Activated naive CD4-positive, alpha-beta T cell treated with anti-CD3 and anti-CD28 coated beads, Interleukin-2, amount 50 U/mL, for 16 hours (primary cell): ENCODE data around the gene NXPH4.

Experiments
- DNase-seq: peaks from one replicate; pipeline ENCODE4 v3.0.0-alpha.2; 2020

The NXPH4 gene

DNA sequence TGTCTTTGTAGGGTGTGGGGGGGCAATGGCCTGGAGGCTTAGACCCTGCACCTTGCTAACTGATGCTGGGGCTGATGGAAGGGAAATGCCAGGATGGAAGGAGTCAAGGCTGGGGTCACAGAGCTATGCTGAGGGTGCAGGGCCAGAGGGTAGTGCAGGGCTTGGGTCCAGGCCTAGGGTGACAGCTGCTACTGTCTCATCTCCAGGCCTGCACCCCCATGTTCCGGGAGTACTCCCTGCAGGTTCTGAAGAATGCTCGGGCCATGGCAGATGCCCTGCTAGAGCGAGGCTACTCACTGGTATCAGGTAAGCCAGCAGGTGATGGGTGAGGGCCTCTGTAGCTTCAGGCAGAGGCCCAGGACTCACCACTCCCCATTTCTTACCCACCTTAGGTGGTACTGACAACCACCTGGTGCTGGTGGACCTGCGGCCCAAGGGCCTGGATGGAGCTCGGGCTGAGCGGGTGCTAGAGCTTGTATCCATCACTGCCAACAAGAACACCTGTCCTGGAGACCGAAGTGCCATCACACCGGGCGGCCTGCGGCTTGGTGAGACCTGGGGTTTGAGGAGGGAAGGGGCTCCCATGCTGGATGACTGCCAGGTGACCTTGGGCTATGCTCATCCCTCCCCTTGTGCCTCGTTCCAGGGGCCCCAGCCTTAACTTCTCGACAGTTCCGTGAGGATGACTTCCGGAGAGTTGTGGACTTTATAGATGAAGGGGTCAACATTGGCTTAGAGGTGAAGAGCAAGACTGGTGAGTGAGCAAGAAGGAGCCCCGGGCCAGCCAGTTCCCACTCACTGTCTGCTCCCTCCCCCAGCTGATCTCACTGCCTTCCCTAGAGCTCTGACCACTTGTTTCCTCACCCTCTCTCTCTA, 17.0 kb downstream of the NXPH4 start:
- no peak for DNase-seq

DNA sequence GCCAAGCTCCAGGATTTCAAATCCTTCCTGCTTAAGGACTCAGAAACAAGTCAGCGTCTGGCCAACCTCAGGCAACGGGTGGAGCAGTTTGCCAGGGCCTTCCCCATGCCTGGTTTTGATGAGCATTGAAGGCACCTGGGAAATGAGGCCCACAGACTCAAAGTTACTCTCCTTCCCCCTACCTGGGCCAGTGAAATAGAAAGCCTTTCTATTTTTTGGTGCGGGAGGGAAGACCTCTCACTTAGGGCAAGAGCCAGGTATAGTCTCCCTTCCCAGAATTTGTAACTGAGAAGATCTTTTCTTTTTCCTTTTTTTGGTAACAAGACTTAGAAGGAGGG, 17.6 kb downstream of the NXPH4 start:
- DNase-seq = no peak

- DNase-seq = no peak
Observed at GRCh38 chr12:57234571-57235016, 18.0 kb downstream of the NXPH4 start.

DNA sequence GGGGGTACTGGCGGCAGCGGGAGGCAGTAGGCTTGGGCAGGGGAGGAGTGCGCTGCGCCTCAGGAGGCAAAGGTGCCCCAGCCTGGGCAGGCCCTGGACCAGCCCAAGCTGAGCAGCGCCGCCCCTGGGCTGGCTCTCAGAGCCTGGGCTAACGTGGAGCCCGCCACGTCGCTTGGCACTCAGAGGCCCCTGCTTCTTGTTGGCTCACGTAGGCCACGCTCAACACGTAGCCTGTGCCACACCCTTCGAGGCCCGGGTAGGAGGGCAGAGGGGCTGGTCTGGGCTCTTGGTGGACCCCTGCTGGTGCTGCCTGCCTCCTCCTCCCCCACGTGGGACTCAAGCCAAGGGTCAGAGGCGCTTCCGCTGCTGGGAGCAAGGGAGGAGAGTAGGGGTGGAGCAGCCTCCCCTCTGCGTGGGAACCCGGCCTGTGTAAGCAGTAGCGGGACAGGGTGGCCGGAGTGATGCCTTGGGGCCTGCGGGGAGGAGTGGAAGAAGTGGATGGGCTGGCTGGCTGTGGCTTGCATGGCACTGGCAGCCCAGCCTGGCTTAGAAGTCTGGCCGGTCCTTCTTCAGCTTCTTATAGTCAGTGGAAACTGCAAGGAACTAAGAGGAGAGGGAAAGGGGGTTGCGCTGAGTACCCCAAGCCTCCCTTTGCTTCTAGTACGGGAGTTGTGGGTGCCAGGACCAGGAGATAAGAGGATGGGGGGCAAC, 18.6 kb downstream of the NXPH4 start:
- no peak for DNase-seq

DNA sequence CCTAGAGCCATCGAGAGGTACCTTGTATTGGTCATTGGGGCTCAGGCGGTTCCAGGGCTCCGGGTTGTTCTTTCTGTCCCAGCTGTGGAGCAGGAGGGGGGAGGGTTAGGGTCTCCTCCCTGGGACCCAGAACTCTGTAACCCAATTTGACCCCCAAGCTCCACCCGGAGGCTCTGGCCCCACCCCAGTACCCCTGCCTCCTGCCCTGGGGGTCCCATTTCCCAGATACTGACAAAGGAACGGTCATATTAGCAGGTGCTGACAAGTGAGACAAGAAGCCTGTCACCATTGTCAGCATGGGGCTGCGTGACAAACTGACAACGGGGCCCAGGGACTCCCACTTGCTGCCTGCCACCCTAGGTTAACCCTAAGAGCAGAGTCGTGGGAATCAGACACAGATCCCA, 19.1 kb downstream of the NXPH4 start:
- DNase-seq = no peak

DNA sequence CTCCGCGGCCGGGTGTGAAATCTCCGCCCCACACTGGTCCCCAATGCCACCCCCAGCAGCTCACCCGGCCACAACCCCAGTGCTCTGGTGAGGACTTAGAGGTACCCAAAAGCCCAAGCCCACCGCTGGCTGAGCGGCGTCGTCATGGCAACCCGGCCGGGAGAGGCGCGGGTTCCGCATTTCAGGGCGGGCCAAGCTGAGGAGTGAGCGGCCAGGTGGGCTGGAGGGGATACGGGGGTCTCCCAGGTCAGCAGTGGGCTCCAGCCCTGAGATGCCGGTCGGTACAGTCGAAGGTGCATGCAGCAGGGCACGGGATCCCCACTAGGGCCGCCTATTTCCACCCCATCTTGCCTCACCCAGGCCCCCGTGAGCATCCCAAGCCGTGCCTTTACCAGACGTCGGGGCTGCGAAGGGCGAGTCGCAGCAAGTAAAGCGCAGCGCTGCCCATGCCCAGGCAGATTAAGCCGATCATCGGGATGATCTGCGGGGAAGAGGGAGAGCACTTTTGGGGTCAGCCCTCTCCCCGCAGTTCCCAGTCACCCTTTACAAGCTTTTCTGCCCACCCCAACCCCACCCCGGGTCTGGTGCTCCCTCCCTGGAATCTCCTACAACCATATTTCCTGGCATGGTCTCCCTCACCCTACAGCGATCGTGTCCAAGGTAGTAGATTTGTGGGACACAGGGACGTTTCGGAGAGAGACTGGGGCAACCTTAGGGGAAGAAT, 19.8 kb downstream of the NXPH4 start:
- no peak for DNase-seq

DNA sequence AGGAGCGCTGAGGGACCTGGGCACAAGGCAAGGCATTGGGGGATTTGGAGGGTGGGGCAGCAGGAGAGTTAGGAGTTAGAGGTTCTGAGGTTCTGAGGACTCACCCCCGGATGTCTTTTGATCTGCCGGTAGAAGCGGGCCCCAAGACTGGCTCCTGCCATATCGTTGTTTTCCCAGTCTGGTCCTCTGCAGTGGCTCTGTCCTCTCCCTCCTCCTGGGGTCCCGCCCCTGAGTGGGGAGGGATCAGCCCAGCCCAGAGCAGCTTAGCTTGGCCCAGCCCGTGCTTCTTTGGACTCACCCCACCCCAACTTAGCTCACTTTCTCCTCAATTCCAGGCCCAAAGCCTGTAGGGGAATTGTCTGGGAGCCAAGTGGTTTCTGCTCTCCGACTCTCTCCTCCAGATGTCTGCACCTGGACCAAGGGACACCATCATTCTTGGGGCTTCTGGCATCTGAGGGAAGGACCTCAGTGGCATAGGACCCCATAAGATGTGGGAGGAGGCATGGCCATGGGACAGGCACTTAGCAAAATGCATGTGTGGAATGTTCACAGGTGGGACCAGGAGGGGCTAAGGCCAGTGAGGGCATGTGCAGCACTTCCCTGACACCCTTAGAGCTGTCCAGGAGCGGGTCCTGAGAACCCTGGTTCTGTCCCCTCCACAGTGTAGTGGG, 20.5 kb downstream of the NXPH4 start:
- DNase-seq = no peak

- DNase-seq = no peak
Observed at GRCh38 chr12:57237596-57237931, 21.0 kb downstream of the NXPH4 start.

GRCh38 chr12:57237932-57238853, 21.6 kb downstream of the NXPH4 start:
- no peak for DNase-seq

GRCh38 chr12:57238854-57239554, 22.4 kb downstream of the NXPH4 start:
- peak; percentile 87 for DNase-seq

DNA sequence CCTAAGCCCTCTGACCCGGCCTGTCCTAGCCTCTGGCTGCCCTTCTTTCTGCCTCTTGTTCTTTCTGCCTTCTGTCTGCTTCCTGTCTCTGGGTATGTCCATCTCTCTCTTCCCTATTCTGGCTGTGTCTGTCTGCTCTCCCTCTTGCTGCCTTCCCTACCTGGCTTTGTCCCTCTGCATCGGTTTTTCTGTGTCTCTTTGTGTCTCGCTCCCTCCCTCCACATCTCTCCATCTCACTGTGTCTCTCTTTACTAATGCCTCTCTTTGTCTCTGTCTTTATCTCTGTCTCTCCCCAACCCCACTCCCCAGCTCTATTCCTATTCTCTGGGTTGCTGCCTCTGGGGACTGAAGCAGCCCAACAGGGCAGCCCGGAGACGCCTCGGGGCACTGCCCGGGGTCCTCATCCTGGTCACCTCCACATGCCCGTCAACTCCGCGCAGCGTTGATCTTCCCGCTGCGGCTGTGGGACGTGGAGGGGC, 23.0 kb downstream of the NXPH4 start:
- no peak for DNase-seq

DNA sequence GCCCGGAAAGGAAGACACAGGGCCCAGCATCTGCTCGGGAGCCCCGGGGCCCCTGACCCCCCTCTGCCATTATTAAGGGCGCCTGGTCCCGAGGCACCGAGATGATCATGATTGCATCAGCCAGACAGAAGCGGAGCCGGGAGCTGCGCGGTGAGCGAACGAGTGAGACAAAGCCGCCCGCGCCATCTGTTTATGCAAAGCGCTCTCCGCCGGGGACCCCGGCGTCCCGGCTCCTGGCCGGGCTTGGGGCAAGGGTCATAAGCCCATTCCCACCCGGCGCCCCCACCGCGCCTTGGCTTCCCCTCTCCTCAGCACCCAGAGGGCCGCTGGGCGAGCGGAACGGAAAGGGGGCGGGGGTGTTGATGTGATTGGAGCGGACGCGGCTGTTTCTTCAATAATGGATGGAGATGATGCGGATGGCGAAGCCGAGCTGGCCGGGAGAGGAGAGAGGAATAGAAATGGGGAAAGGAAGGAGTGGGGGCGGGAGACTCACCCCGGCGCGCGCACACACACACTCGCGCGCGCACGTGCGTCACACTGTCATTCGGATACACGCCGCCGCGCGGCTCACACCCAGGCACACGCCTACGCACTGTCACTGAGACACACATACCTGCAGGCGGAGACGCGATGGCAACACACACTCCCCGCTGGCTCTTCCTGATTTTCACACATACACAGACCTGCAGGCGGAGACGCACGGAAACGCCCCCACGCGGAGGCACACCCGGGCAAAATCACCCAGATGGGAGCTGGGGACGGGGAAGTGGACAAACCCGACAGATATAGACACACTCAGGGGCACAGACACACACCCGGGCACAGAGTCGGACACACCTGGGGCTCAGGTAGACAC, 23.7 kb downstream of the NXPH4 start:
- DNase-seq = peak; percentile 84

- DNase-seq = peak; percentile 39
Observed at GRCh38 chr12:57240926-57241401, 24.4 kb downstream of the NXPH4 start.

GRCh38 chr12:57241402-57242310, 25.1 kb downstream of the NXPH4 start:
- DNase-seq = no peak

- DNase-seq = no peak
Observed at GRCh38 chr12:57242329-57242690, 25.7 kb downstream of the NXPH4 start.

GRCh38 chr12:57242691-57243454, 26.3 kb downstream of the NXPH4 start:
- DNase-seq = peak; percentile 76

DNA sequence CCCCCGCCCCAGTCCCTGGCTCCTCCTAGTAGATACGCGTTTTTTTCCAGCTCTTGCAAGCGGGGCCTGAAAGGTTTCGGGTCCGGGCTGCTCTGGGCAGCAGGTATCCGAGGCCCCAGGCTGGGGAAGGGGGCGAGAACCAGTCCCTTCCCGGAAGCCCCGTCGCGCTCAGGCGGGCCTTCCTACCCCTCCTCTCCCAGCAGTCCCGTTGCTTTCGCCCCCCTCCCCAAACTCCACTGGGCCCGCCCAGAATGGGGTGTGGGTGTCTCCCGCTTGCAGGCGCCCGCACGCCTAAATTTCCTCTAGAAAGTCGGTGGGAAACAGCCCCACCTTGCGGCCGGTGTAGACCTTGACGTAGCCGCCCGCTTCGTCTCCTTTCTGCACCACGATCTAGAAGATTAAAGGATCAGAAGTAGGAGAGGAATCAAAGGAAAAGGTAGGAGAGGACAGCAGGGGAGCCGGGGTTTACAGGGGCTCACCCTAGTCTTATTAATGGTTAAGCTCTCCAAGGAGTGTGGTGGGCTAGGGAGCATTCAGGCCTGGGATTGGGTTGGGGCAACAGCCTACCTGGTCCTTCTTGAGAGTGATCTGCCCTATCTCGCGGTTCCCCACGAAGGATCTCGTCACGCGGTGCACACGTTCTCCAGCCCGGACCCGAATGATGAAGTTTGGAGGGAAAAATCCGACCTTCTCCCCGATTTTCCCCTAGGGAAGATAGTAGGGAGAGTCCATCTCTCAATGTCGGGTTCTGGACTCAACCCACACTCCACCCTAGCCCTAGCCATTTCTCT, 27.1 kb downstream of the NXPH4 start:
- DNase-seq = peak; percentile 84
